Endothelial cell of umbilical vein (primary cell): Measurements from ENCODE around the gene TLE4. TPM values are rescaled to one million over a fixed set of nuclear protein-coding genes. Genes with fewer than 3 reads are reported as not detected.

Source experiments
- BruUV-seq: library from RNA; stranded (reverse); fragments of 400-500 nt; replicated peaks from 2 replicates; lab custom pipeline; 2021; lab: Mats Ljungman, UMichigan
- CTCF ChIA-PET: fragments of 300-600, 350-600 bp; sonication (Branson Sonifier 250); formaldehyde crosslinking; loops from one replicate; lab custom pipeline; 2021; ENCODE audit warnings: antibody characterized with exemption, inconsistent platforms; lab: Charles Lee
- POLR2A ChIA-PET: fragments of 300-600, 350-600 bp; sonication (Branson Sonifier 250); formaldehyde crosslinking; loops from one replicate; lab custom pipeline; 2021; ENCODE audit warnings: antibody characterized with exemption, inconsistent platforms; lab: Charles Lee
- DNase-seq: peaks from one replicate; pipeline ENCODE4 v3.0.0-alpha.2; 2011; ENCODE audit warnings: low read depth, low spot score
- FAIRE-seq: peaks from 2 replicates; lab custom pipeline; 2011; peaks lifted over from hg19 to GRCh38; lab: Jason Lieb, UNC
- H2AFZ ChIP-seq: 2 replicates; pipeline ENCODE4 v1.6.0; 2012; ENCODE audit warnings: low read depth, low read length, control low read depth, inconsistent platforms
- H3K27ac ChIP-seq: 2 replicates; pipeline ENCODE4 v1.5.1; 2011; ENCODE audit warnings: low read depth, mild to moderate bottlenecking, control low read depth, low read length, moderate library complexity; ENCODE audit not compliant: insufficient read depth
- H3K27me3 ChIP-seq, 2 experiments: 2 replicates each; pipeline versions ENCODE4 v1.6.0 to v1.6.1; 2011; ENCODE audit warnings: low read length in 2 of 2, mixed read lengths in 1 of 2; ENCODE audit not compliant: control insufficient read depth in 2 of 2, insufficient read depth in 2 of 2
- H3K36me3 ChIP-seq, 2 experiments: 2 replicates in 1 of 2; 3 replicates in 1 of 2; pipeline ENCODE4 v1.5.1; 2011; ENCODE audit warnings: low read length in 2 of 2, mild to moderate bottlenecking in 1 of 2, moderate library complexity in 1 of 2; ENCODE audit not compliant: control insufficient read depth in 2 of 2, insufficient read depth in 2 of 2; ENCODE audit errors: extremely low read depth in 1 of 2
- H3K4me1 ChIP-seq: 3 replicates; pipeline ENCODE4 v1.5.1; 2011; ENCODE audit warnings: mild to moderate bottlenecking, low read length; ENCODE audit not compliant: control insufficient read depth, insufficient read depth; ENCODE audit errors: extremely low read depth
- H3K4me2 ChIP-seq: 2 replicates; pipeline ENCODE4 v1.6.1; 2011; ENCODE audit warnings: low read length, control low read depth, mixed read lengths; ENCODE audit not compliant: insufficient read depth
- H3K4me3 ChIP-seq, 3 experiments: fragments of 200-600 bp in 1 of 3; sonication (generic), shearing (Covaris generic) in 1 of 3; replicated peaks in 1 of 3; 2 replicates each; pipeline ENCODE4 v1.5.1; 2011 to 2016; ENCODE audit warnings: control low read depth in 3 of 3, low read length in 3 of 3, mild to moderate bottlenecking in 2 of 3, inconsistent platforms in 1 of 3, low read depth in 1 of 3, moderate library complexity in 1 of 3; ENCODE audit not compliant: insufficient read depth in 1 of 3
- H3K79me2 ChIP-seq: 2 replicates; pipeline ENCODE4 v1.6.0; 2012; ENCODE audit warnings: low read length, inconsistent platforms; ENCODE audit not compliant: control insufficient read depth, insufficient read depth
- H3K9ac ChIP-seq: replicated peaks from 2 replicates; pipeline ENCODE3; 2011; ENCODE audit warnings: low read length, control low read depth; ENCODE audit not compliant: insufficient read depth; ENCODE audit errors: extremely low read depth
- H3K9me1 ChIP-seq: replicated peaks from 3 replicates; pipeline ENCODE4 v1.6.0; 2011; ENCODE audit warnings: mild to moderate bottlenecking, low read length; ENCODE audit not compliant: control insufficient read depth, insufficient read depth; ENCODE audit errors: extremely low read depth
- H3K9me3 ChIP-seq: replicated peaks from 2 replicates; pipeline ENCODE4 v1.5.1; 2012; ENCODE audit warnings: low read length, inconsistent platforms; ENCODE audit not compliant: control insufficient read depth, insufficient read depth
- H4K20me1 ChIP-seq: replicated peaks from 2 replicates; pipeline ENCODE3; 2011; ENCODE audit warnings: mild to moderate bottlenecking, low read length; ENCODE audit not compliant: control insufficient read depth, insufficient read depth; ENCODE audit errors: extremely low read depth
- EZH2 ChIP-seq: IDR thresholded peaks from 2 replicates; pipeline ENCODE4 v1.6.1; 2012; ENCODE audit warnings: borderline replicate concordance, low read depth, mild to moderate bottlenecking, moderate library complexity, low read length, inconsistent platforms; ENCODE audit not compliant: severe bottlenecking
- FOS ChIP-seq: IDR thresholded peaks from 2 replicates; pipeline ENCODE4 v1.6.1; 2011; ENCODE audit warnings: mild to moderate bottlenecking, low read length, moderate library complexity, borderline replicate concordance; ENCODE audit not compliant: insufficient read depth
- GATA2 ChIP-seq: IDR thresholded peaks from 2 replicates; pipeline ENCODE4 v1.7.0; 2011; ENCODE audit warnings: low read depth, mild to moderate bottlenecking, moderate library complexity, mixed read lengths, low read length; ENCODE audit not compliant: insufficient read length, insufficient read depth
- JUN ChIP-seq: IDR thresholded peaks from 2 replicates; pipeline ENCODE4 v1.6.1; 2011; ENCODE audit warnings: borderline replicate concordance, low read depth; ENCODE audit not compliant: insufficient read length, insufficient read depth
- MYC ChIP-seq: IDR thresholded peaks from one replicate; pipeline ENCODE4 v1.6.1; 2011; ENCODE audit warnings: mild to moderate bottlenecking, low read depth, low read length
- POLR2A ChIP-seq: IDR thresholded peaks from 2 replicates; pipeline ENCODE4 v1.6.1; 2012; ENCODE audit warnings: low read depth, mild to moderate bottlenecking, control low read depth, low read length
- POLR2AphosphoS5 ChIP-seq: IDR thresholded peaks from 2 replicates; pipeline ENCODE4 v1.6.1; 2012; ENCODE audit warnings: low read depth, mild to moderate bottlenecking, control low read depth, low read length, moderate library complexity; ENCODE audit not compliant: insufficient read depth
- dilution Hi-C: fragments of 300-500 bp; cut with MboI; formaldehyde crosslinking; loops from one replicate; pipeline ENCODE4 v1.15.0; 2019; ENCODE audit warnings: low sequenced_read_pairs; ENCODE audit not compliant: extremely low pct_ligation_motif_present
- intact Hi-C: fragments of 100-400 bp; cut with micrococcal nuclease; formaldehyde crosslinking; loops from one replicate; pipeline ENCODE4 v1.10.0; 2022
- polyA plus RNA-seq, 4 experiments: library from polyadenylated mRNA; depleted of rRNA in 3 of 4; stranded (reverse) in 3 of 4; unstranded in 1 of 4; fragments of >200 nt; gene quantifications; 2 replicates each; pipeline versions ENCODE4 v1.2.1 to v1.2.3, GENCODE V29; 2011 to 2012; ENCODE audit warnings: missing spikeins in 1 of 4
- total RNA-seq: library from RNA; stranded (reverse); gene quantifications from 2 replicates; pipeline ENCODE4 v1.2.3, GENCODE V29; 2021
- TF ChIP-seq, protein P1 (sequence below): IDR thresholded peaks from 2 replicates; pipeline ENCODE4 v1.6.1; 2011; ENCODE audit not compliant: insufficient read depth, insufficient read length
- TF ChIP-seq, protein P2 (sequence below), 2 donors: IDR thresholded peaks; 1 replicate in 1 of 2; 2 replicates in 1 of 2; pipeline ENCODE4 v1.5.1; 2011; ENCODE audit warnings: low read length in 2 of 2, mild to moderate bottlenecking in 2 of 2, moderate library complexity in 2 of 2, control low read depth in 1 of 2, inconsistent platforms in 1 of 2, low read depth in 1 of 2; ENCODE audit not compliant: insufficient read depth in 1 of 2; ENCODE audit errors: extremely low read depth in 1 of 2

TLE4 gene
- total and polyA plus RNA-seq, 2 donors (not counting 3 experiments of a cell fraction or from before 2014, with no cell fraction given) = 31.4 to 32.3 TPM

DNA sequence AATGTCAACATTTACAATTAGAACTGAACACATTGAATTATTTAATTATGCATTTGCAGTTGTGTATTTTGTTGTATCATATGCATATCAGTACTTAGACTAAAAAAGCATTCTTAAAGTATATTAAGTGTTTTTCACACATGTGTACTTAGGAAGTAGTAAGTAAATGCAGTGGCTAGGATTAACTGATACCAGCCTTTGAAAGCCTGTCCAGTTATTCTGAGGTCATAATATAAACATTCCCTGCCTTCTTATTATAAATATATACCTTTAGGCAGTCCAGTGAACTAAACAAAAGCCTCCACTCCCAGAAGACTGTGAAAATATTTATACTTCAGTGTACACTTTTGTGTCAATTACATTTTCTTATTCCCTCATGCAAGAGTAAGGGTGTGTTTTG, 83.8 kb downstream of the TLE4 start:
- DNase-seq (no peak), FAIRE-seq (no peak)
- H2AFZ ChIP-seq = no peak overlapping the region
- no peaks in the 10 kb centered on the region for H3K4me1 ChIP-seq
- H3K27ac ChIP-seq = no peak overlapping the region
- H3K9me3 ChIP-seq = no peaks in the 10 kb centered on the region
- no peak overlapping the region for H3K4me2 ChIP-seq
- H3K9ac ChIP-seq = no peak overlapping the region
- H3K27me3 ChIP-seq = no peaks in the 10 kb centered on the region
- no peak for TF ChIP-seq EZH2
- no peak for TF ChIP-seq JUN
- TF ChIP-seq FOS = no peak
- TF ChIP-seq, protein P1, sequence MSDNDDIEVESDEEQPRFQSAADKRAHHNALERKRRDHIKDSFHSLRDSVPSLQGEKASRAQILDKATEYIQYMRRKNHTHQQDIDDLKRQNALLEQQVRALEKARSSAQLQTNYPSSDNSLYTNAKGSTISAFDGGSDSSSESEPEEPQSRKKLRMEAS = no peak
- TF ChIP-seq, protein P2, sequence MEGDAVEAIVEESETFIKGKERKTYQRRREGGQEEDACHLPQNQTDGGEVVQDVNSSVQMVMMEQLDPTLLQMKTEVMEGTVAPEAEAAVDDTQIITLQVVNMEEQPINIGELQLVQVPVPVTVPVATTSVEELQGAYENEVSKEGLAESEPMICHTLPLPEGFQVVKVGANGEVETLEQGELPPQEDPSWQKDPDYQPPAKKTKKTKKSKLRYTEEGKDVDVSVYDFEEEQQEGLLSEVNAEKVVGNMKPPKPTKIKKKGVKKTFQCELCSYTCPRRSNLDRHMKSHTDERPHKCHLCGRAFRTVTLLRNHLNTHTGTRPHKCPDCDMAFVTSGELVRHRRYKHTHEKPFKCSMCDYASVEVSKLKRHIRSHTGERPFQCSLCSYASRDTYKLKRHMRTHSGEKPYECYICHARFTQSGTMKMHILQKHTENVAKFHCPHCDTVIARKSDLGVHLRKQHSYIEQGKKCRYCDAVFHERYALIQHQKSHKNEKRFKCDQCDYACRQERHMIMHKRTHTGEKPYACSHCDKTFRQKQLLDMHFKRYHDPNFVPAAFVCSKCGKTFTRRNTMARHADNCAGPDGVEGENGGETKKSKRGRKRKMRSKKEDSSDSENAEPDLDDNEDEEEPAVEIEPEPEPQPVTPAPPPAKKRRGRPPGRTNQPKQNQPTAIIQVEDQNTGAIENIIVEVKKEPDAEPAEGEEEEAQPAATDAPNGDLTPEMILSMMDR (IDR thresholded peaks at IDR 0.05; ENCODE audit: extremely low read depth in 1 of 2, insufficient read depth in 1 of 2, low read depth in 1 of 2, low read length in 2 of 2) = no peak
- no peak for TF ChIP-seq GATA2
- no peak for TF ChIP-seq POLR2A
- TF ChIP-seq POLR2AphosphoS5 = no peak
- TF ChIP-seq MYC = no peak
- BruUV-seq = no TSS peak
- CTCF ChIA-PET = no interaction called here
- no peaks in the 10 kb centered on the region for H3K79me2 ChIP-seq
- no peak overlapping the region for H3K4me3 ChIP-seq
- peaks cover 0 to 2% of the 10 kb centered on the region in 2 experiments for H3K36me3 ChIP-seq
- H4K20me1 ChIP-seq = no peaks in the 10 kb centered on the region
- intact Hi-C loops (no loop called here), dilution Hi-C loops (no loop called here)
- POLR2A ChIA-PET = no interaction called here
- no peaks in the 10 kb centered on the region for H3K9me1 ChIP-seq
